ENCODE measurements around the gene NOTCH4. TPM values are rescaled to one million over a fixed set of nuclear protein-coding genes. Genes with fewer than 3 reads are reported as not detected.

The NOTCH4 gene
- total and polyA plus RNA-seq, 9 of the 15 experiments (the other 6 are each of a cell fraction or from before 2014, with no cell fraction given) = 0.24 to 4.3 (median 1.7) TPM

DNA sequence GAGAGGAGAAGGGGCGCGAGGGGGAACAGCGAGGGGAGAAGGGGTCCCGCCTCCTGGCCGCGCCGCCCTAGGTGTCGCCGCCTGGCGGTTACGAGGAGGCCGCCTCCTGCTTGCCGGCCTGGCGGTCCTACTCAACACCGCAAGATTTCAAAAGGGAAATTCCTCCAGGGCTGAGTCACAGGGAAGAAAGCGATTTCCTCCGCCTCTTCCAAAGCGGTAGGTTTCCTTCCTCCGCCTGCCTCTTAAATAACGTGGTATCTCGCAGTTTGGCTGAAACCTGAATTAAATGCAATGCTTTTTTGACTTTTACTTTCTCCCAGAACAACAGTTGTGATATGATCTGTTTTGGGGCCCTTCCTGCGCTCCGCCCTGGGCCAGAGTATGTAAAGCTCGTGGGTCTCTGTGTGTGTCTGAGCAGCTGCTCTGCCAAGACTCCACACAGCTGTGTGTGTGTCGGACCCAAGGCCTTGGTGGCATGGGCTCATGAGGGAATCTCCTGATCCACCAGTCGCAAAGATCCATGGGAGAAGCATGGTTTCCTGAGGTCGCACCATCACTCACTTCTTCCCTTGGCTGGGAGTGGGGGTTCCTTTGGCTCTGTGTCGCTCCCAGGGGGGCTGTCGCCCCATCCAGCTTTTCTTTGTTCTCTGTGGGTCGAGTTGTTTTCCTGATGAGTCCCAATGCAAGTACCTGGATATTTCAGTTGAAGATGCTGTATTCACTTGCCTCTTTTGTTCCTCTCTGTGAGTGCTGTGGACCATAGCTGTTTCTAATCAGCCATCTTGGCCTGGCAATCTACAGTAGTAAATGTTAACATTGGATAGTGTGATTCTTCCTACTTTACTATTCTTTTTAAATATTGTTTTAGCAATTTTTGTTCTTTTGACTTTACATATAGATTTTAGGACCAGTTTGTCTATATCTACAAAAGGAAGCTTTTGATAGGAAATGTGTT lies 31.6 kb upstream of the NOTCH4 start (continued):
- TF ChIP-seq KAT8 (IDR thresholded peaks at IDR 0.05; ENCODE audit: low read depth) = no peak
- TF ChIP-seq RAD21 (CRISPR knock-in tag; conservative IDR thresholded peaks at IDR 0.05 in 1 of 2, IDR thresholded peaks at IDR 0.05 in 1 of 2) = peak; percentile 35 to 53
- TF ChIP-seq, protein P1, sequence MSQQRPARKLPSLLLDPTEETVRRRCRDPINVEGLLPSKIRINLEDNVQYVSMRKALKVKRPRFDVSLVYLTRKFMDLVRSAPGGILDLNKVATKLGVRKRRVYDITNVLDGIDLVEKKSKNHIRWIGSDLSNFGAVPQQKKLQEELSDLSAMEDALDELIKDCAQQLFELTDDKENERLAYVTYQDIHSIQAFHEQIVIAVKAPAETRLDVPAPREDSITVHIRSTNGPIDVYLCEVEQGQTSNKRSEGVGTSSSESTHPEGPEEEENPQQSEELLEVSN (IDR thresholded peaks at IDR 0.05; ENCODE audit: borderline replicate concordance in 1 of 2, extremely low read depth in 1 of 2, insufficient read depth in 1 of 2, insufficient read length in 1 of 2, low read depth in 1 of 2, low read length in 1 of 2, poor library complexity in 1 of 2, severe bottlenecking in 1 of 2) = peak; percentile 25 to 87
- no peak for TF ChIP-seq HLTF (IDR thresholded peaks at IDR 0.05)
- no peak; the same call in 1 of the 2 replicates for TF ChIP-seq NBN (IDR thresholded peaks at IDR 0.05; ENCODE audit: low read depth)
- peak; percentile 61 for TF ChIP-seq PCBP1 (IDR thresholded peaks at IDR 0.05; ENCODE audit: low read depth, low read length, poor library complexity, severe bottlenecking)
- TF ChIP-seq FOS (IDR thresholded peaks at IDR 0.05; ENCODE audit: extremely low read depth, insufficient read length) = no peak
- no peak for TF ChIP-seq HMG20A (CRISPR knock-in tag; conservative IDR thresholded peaks at IDR 0.05)
- TF ChIP-seq, protein P2, sequence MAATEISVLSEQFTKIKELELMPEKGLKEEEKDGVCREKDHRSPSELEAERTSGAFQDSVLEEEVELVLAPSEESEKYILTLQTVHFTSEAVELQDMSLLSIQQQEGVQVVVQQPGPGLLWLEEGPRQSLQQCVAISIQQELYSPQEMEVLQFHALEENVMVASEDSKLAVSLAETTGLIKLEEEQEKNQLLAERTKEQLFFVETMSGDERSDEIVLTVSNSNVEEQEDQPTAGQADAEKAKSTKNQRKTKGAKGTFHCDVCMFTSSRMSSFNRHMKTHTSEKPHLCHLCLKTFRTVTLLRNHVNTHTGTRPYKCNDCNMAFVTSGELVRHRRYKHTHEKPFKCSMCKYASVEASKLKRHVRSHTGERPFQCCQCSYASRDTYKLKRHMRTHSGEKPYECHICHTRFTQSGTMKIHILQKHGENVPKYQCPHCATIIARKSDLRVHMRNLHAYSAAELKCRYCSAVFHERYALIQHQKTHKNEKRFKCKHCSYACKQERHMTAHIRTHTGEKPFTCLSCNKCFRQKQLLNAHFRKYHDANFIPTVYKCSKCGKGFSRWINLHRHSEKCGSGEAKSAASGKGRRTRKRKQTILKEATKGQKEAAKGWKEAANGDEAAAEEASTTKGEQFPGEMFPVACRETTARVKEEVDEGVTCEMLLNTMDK (IDR thresholded peaks at IDR 0.05; ENCODE audit: borderline replicate concordance, insufficient read depth, low read depth, low read length, poor library complexity, severe bottlenecking) = peak; percentile 94
- TF ChIP-seq RBFOX2 (IDR thresholded peaks at IDR 0.05; ENCODE audit: low read depth, low read length) = peak; percentile 32; the same call in 1 of the 2 replicates
- TF ChIP-seq FOXP1 (CRISPR knock-in tag; IDR thresholded peaks at IDR 0.05) = 0 out of 2 replicates have a peak, but pooled peaks have one; percentile 37
- TF ChIP-seq ZC3H8 (IDR thresholded peaks at IDR 0.05) = no peak
- TF ChIP-seq ZNF263 (CRISPR knock-in tag; IDR thresholded peaks at IDR 0.05; ENCODE audit: borderline replicate concordance) = 0 out of 2 replicates have a peak, but pooled peaks have one; percentile 46
- TF ChIP-seq, protein P3, sequence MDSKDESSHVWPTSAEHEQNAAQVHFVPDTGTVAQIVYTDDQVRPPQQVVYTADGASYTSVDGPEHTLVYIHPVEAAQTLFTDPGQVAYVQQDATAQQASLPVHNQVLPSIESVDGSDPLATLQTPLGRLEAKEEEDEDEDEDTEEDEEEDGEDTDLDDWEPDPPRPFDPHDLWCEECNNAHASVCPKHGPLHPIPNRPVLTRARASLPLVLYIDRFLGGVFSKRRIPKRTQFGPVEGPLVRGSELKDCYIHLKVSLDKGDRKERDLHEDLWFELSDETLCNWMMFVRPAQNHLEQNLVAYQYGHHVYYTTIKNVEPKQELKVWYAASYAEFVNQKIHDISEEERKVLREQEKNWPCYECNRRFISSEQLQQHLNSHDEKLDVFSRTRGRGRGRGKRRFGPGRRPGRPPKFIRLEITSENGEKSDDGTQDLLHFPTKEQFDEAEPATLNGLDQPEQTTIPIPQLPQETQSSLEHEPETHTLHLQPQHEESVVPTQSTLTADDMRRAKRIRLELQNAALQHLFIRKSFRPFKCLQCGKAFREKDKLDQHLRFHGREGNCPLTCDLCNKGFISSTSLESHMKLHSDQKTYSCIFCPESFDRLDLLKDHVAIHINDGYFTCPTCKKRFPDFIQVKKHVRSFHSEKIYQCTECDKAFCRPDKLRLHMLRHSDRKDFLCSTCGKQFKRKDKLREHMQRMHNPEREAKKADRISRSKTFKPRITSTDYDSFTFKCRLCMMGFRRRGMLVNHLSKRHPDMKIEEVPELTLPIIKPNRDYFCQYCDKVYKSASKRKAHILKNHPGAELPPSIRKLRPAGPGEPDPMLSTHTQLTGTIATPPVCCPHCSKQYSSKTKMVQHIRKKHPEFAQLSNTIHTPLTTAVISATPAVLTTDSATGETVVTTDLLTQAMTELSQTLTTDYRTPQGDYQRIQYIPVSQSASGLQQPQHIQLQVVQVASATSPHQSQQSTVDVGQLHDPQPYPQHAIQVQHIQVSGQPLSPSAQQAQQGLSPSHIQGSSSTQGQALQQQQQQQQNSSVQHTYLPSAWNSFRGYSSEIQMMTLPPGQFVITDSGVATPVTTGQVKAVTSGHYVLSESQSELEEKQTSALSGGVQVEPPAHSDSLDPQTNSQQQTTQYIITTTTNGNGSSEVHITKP (IDR thresholded peaks at IDR 0.05; ENCODE audit: partially characterized antibody) = peak; percentile 9
- peak; percentile 42; the same call in 1 of the 2 replicates for TF ChIP-seq CTBP1 (IDR thresholded peaks at IDR 0.05; ENCODE audit: borderline replicate concordance)

Data from K562 (cell line).